ENCODE data around the gene MGP. TPM values are rescaled to one million over a fixed set of nuclear protein-coding genes. Genes with fewer than 3 reads are reported as not detected.

The MGP gene
- total RNA-seq, 1 donor from 2014 or later: 127 TPM

Other genes starting within 250 kb of the MGP start
- gene GUCY2C, start 189.3 kb downstream of the MGP start, total RNA-seq: 0.10 TPM
- gene WBP11, start 82.4 kb downstream of the MGP start, total RNA-seq: 26.9 TPM
- 1.4 TPM for gene C12orf60, start 82.2 kb downstream of the MGP start, total RNA-seq
- gene SMCO3, start 71.7 kb downstream of the MGP start, total RNA-seq: 0.39 TPM
- 1.3 TPM for gene ART4, start 42.3 kb downstream of the MGP start, total RNA-seq
- 1.9 TPM for gene ERP27, start 52.7 kb upstream of the MGP start, total RNA-seq
- 36.7 TPM for gene ARHGDIB, start 75.7 kb upstream of the MGP start, total RNA-seq
- 0.59 TPM for gene PDE6H, start 87.2 kb upstream of the MGP start, total RNA-seq

Measured in skin of body (tissue), 1 donor.